Right forelimb (tissue), 1 donor: Measurements from ENCODE around the gene IL36B.

Source experiments
- DNase-seq: peaks from one replicate; pipeline ENCODE4 v3.0.0-alpha.2; 2018

IL36B gene

GRCh38 chr2:113075600-113075999 is 22.9 kb upstream of the IL36B start:
- no peak for DNase-seq

DNA sequence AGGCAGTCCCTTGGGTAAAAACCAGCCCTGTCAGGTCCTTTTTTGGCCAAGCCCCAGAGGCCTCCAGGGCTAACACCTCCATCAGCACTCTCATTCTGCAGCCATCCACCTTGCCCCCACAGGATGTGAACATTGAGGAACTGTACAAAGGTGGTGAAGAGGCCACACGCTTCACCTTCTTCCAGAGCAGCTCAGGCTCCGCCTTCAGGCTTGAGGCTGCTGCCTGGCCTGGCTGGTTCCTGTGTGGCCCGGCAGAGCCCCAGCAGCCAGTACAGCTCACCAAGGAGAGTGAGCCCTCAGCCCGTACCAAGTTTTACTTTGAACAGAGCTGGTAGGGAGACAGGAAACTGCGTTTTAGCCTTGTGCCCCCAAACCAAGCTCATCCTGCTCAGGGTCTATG is 22.4 kb upstream of the IL36B start:
- DNase-seq: no peak

- DNase-seq: no peak
These were observed 20.7 kb upstream of the IL36B start for GRCh38 chr2:113073325-113073834.

DNA sequence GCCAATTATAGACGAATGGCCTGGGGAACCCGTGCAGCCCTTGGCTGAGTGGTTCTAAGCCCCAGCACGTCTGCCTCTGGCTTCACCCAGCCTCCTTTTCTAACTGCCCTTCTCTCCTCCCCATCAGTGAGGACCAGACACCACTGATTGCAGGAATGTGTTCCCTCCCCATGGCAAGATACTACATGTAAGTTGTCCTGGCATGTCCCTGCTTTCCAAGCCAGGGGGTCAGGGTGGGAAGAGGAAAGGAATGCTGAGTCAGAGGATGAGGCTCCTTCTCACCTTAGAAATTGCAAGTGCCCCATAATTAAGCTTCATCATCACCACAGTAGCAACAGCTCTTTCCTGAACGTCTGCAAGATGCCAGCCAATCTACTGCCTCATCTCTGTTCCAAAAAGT is 19.9 kb upstream of the IL36B start:
- no peak for DNase-seq

- DNase-seq: no peak
These were observed 17.9 kb upstream of the IL36B start for GRCh38 chr2:113070606-113070975.

GRCh38 chr2:113069676-113070605 is 17.3 kb upstream of the IL36B start:
- DNase-seq: no peak

DNA sequence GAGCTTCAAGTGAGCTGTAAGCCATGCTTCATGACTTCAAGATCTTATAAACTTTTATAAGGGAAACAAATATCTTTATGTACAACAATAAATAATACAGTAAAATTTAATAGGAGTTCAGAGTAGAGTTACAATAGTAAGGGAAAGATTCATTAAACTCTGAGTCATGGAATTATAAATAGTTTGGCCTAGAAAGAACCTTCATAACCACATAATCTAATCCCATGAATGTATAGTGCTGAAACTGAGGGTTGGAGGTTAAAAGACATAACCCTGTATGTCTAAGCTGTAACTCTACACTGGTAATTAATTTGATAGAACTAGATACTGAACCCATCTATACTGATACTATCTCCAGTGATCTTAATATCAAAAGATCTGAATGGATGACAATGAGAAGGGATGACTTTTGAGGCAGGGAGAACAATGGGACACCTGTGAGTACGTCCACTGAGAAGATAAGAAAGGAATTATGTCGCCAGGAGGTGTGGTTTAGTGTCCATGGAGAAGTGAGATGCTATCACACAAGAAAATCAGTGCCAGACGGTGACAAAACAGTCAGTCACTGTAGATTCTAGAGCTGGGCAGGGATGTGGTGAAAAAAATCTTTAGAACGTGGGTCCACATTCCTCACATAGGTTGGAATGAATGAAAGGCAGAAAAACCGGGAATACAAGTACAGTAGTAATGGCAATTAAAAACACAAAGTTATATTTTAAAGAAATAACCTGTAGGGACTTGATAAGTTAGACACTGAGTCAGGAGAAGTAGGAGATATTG is 16.2 kb upstream of the IL36B start:
- no peak for DNase-seq

DNA sequence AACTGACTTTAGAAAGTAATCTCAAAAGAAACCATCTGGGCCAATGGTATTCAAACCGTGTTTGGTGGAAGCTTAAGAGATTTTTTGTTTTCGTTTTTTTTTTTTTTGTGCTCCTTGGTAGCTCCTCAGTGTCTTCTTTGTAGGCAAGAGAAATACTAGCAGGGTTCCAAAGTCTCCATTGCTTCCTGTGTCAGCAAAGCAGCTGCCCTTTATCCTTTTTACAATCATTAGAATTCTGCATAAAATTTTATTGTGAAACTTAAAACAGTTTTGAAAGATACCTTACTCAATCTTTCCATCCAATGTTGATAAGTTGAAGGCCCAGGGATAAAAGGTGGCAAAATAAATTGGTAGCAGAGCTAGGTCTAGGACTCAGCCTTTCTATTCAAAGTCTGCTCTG is 15.6 kb upstream of the IL36B start:
- no peak for DNase-seq

GRCh38 chr2:113067681-113068080 is 15.0 kb upstream of the IL36B start, which contains the start of gene IL1F10:
IL1F10 (plus strand) TSS chr2:113067970; CDS start chr2:113072739, 4,769 bp downstream.
- DNase-seq: no peak

GRCh38 chr2:113064898-113065297 is 12.2 kb upstream of the IL36B start:
- no peak for DNase-seq

DNA sequence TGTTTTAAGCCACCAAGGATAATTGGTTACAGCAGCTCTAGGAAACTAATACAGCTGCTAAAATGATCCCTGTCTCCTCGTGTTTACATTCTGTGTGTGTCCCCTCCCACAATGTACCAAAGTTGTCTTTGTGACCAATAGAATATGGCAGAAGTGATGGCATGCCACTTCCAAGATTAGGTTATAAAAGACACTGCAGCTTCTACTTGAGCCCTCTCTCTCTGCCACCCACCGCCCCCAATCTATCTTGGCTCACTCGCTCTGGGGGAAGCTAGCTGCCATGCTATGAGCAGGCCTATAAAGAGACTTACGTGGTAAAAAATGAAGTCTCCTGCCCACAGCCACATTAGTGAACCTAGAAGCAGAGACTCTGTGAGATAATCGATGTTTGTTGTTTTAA is 11.6 kb upstream of the IL36B start:
- no peak for DNase-seq

- DNase-seq: no peak
These were observed 9.5 kb upstream of the IL36B start for GRCh38 chr2:113061896-113062770.

DNA sequence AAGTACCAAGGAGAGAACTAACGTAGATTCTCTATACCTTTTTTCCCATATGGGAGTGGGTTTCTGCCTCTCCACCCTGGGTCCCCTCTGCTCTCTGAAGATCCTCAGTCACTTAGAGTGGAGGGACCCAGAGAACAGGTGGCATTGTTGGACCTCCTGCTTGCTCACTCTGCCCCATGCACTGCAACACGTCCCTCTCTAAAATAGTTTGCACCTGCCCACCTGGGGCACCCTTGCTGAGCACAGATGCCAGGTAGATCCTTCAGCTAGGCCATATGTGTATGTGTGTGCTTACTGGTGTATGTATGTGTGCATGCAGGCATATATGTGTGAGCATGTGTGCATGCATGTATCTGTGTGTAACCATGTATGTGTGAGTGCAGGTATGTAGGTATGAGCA is 8.6 kb upstream of the IL36B start:
- DNase-seq: no peak

DNA sequence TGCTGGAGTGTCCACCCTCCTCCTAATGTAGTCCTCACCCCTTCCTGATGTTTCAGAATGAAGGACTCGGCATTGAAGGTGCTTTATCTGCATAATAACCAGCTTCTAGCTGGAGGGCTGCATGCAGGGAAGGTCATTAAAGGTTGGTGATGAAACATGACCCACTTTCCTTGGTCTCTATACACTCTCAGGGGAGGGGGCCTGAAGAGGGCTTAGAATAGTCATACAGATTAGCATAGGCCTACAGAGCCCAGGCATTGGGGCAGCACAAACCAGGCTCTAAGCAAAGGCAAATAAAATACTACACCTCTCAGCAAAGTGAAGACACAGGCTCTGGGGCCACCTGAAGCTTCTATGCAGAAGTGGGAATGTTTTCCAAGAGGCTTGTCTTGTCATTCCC is 8.1 kb upstream of the IL36B start:
- DNase-seq: no peak

GRCh38 chr2:113060396-113060795 is 7.7 kb upstream of the IL36B start:
- DNase-seq: no peak

- DNase-seq: no peak
These were observed 6.6 kb upstream of the IL36B start, which contains the start of gene IL36RN for GRCh38 chr2:113058998-113059960. IL36RN (plus strand) TSS chr2:113059198; CDS start chr2:113059439, 241 bp downstream.

- DNase-seq: no peak
These were observed 5.8 kb upstream of the IL36B start for GRCh38 chr2:113058411-113058994.

DNA sequence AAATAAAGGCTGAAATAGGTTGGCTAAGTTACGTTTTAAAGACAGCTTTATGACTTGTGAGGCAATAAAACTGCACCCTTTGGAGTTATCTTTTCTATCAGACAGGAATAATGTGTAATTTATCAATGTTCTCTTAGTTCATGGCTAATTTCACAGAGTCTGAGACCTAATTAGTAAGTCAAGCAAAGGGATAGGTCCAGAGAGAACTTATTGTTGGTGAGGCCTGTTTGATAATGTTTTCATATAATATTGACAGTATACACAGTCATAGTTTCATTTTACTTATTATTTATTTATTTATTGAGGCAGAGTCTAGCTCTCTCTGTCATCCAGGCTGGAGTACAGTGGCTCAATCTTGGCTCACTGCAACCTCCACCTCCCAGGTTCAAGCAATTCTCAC is 4.5 kb upstream of the IL36B start:
- no peak for DNase-seq

- no peak for DNase-seq
These were observed 3.9 kb upstream of the IL36B start for GRCh38 chr2:113056521-113056920.

GRCh38 chr2:113054066-113054465 is 1.4 kb upstream of the IL36B start:
- DNase-seq: no peak

DNA sequence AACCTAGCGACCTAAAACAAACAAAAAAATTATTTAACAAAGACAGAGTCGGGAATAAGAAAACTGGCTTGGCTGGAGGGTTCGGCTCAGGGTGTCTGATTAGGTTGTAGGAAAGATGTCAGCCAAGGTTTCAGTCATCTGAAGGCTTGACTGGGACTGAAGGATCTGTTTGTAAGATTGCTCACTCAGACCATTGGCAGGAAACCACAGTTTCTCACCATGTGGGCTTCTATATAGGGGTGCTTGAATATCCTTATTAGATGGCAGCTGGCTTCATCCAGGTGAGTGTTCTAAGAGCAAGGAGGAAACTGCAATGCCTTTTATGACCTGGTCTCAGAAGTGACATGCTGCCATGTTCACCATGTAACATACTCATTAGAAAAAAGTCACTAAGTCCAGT is 999 bp upstream of the IL36B start:
- DNase-seq: no peak
